Mucosa of descending colon (tissue), 3 donors: ENCODE results near the gene SESN3. TPM values are rescaled to one million over a fixed set of nuclear protein-coding genes. Genes with fewer than 3 reads are reported as not detected.

Source experiments
- ATAC-seq: fragments of 200-7000 bp; cut with Tn5 transposase; one replicate; pipeline ENCODE4 v1.9.1; 2020; ENCODE audit warnings: mild to moderate bottlenecking, moderate library complexity
- DNase-seq, 3 donors: peaks; one replicate each; pipeline ENCODE4 v3.0.0-alpha.2; 2020
- H3K36me3 ChIP-seq: fragments of 200-600 bp; one replicate; pipeline ENCODE4 v1.8.0; 2021; ENCODE audit warnings: low read depth, mild to moderate bottlenecking
- H3K4me1 ChIP-seq: fragments of 200-600 bp; one replicate; pipeline ENCODE4 v1.8.0; 2021; ENCODE audit warnings: low read depth, mild to moderate bottlenecking
- H3K4me3 ChIP-seq: fragments of 200-600 bp; one replicate; pipeline ENCODE4 v1.8.0; 2021; ENCODE audit warnings: mild to moderate bottlenecking
- H3K9me3 ChIP-seq: fragments of 200-600 bp; one replicate; pipeline ENCODE4 v1.8.0; 2021; ENCODE audit warnings: mild to moderate bottlenecking
- CTCF ChIP-seq: fragments of 200-600 bp; IDR thresholded peaks from one replicate; pipeline ENCODE4 v1.8.0; 2022; ENCODE audit warnings: antibody characterized with exemption, mild to moderate bottlenecking
- intact Hi-C, 2 donors: fragments of 100-400 bp; cut with DNase I in 1 of 2; cut with micrococcal nuclease in 1 of 2; formaldehyde crosslinking; loops; one replicate each; pipeline versions ENCODE4 v1.11.0 to v1.11.1; 2022; cut with DNase I, micrococcal nuclease
- total RNA-seq, 3 donors: library from RNA; stranded (reverse); fragmentation: NEBNext Ultra II Directional in 2 of 3; extraction: Animal tissue kit (Norgen Biotek cat#: 25700) in 2 of 3; gene quantifications; one replicate each; pipeline versions ENCODE4 v1.2.1 to v1.2.4, GENCODE V29; 2021 to 2023
- donor health status: DM: no; HTN: no; CAD: no; lungs with moderate emphysema.
- donor health status: DM: no; HTN: no; CAD: no.
- donor health status: DM: no; HTN: yes; CAD: no.

SESN3 gene
- total RNA-seq, 3 donors from 2014 or later: 13.8 to 26.1 (median 17.5) TPM

GRCh38 chr11:95166781-95167180 lies 64.2 kb downstream of the SESN3 start:
- ATAC-seq: no peak
- H3K36me3 ChIP-seq: no peaks in the 10 kb centered on the region
- intact Hi-C loops: no loop called here
- no peak for DNase-seq
- no peak for TF ChIP-seq CTCF
- no peaks in the 10 kb centered on the region for H3K4me1 ChIP-seq
- no peak overlapping the region for H3K4me3 ChIP-seq
- no peaks in the 10 kb centered on the region for H3K9me3 ChIP-seq

GRCh38 chr11:95165638-95166037 lies 65.4 kb downstream of the SESN3 start:
- H3K9me3 ChIP-seq: no peaks in the 10 kb centered on the region
- no peaks in the 10 kb centered on the region for H3K4me1 ChIP-seq
- TF ChIP-seq CTCF: no peak
- DNase-seq: no peak
- ATAC-seq: no peak
- H3K36me3 ChIP-seq: no peaks in the 10 kb centered on the region
- intact Hi-C loops: no loop called here
- H3K4me3 ChIP-seq: no peak overlapping the region

- H3K4me1 ChIP-seq: no peaks in the 10 kb centered on the region
- intact Hi-C loops: no loop called here
- DNase-seq (no peak), ATAC-seq (no peak)
- no peak overlapping the region for H3K4me3 ChIP-seq
- H3K36me3 ChIP-seq: no peaks in the 10 kb centered on the region
- no peaks in the 10 kb centered on the region for H3K9me3 ChIP-seq
- TF ChIP-seq CTCF: no peak
Observed at GRCh38 chr11:95163106-95163505, 67.9 kb downstream of the SESN3 start.

GRCh38 chr11:95161248-95161647 lies 69.8 kb downstream of the SESN3 start:
- no peaks in the 10 kb centered on the region for H3K4me1 ChIP-seq
- no peak overlapping the region for H3K4me3 ChIP-seq
- H3K9me3 ChIP-seq: no peaks in the 10 kb centered on the region
- intact Hi-C loops: no loop called here
- ATAC-seq: no peak
- no peaks in the 10 kb centered on the region for H3K36me3 ChIP-seq
- no peak for TF ChIP-seq CTCF
- no peak for DNase-seq

GRCh38 chr11:95157824-95158223 lies 73.2 kb downstream of the SESN3 start:
- H3K4me1 ChIP-seq: no peaks in the 10 kb centered on the region
- DNase-seq (no peak), ATAC-seq (peak; percentile 61)
- no peaks in the 10 kb centered on the region for H3K36me3 ChIP-seq
- H3K4me3 ChIP-seq: no peak overlapping the region
- TF ChIP-seq CTCF: no peak
- H3K9me3 ChIP-seq: no peaks in the 10 kb centered on the region
- intact Hi-C loops: no loop called here

- no peak for TF ChIP-seq CTCF
- ATAC-seq: no peak
- intact Hi-C loops: no loop called here
- Histone ChIP-seq H3K4me1 (no peaks in the 10 kb centered on the region), H3K4me3 (no peak overlapping the region), H3K36me3 (no peaks in the 10 kb centered on the region), H3K9me3 (no peaks in the 10 kb centered on the region)
- DNase-seq: no peak
Observed at GRCh38 chr11:95156916-95157541, 74.0 kb downstream of the SESN3 start.
